GM23338 (cell line): Measurements from ENCODE around the gene KIF18B. TPM values are rescaled to one million over a fixed set of nuclear protein-coding genes. Genes with fewer than 3 reads are reported as not detected.

Experiments
- ATAC-seq: fragments of 200-7000 bp; cut with Tn5 transposase; 3 replicates; pipeline ENCODE4 v1.9.1; 2020
- DNase-seq: peaks from one replicate; pipeline ENCODE4 v3.0.0-alpha.2; 2015; ENCODE audit warnings: low spot score
- H2AFZ ChIP-seq: fragments of 200-600 bp; sonication (generic); 2 replicates; pipeline ENCODE4 v1.8.0; 2016; ENCODE audit warnings: antibody characterized with exemption, mild to moderate bottlenecking, moderate library complexity
- H3F3A ChIP-seq: fragments of 200-600 bp; sonication (generic); replicated peaks from 2 replicates; pipeline ENCODE4 v1.8.0; 2017; ENCODE audit warnings: antibody characterized with exemption, mixed run types, low read depth
- H3K27ac ChIP-seq: fragments of 200-600 bp; sonication (generic); 2 replicates; pipeline ENCODE4 v1.6.1; 2016; ENCODE audit warnings: low read depth
- H3K27me3 ChIP-seq: fragments of 200-600 bp; sonication (generic); 2 replicates; pipeline ENCODE4 v1.8.0; 2016; ENCODE audit warnings: mild to moderate bottlenecking, mixed run types, moderate library complexity; ENCODE audit not compliant: insufficient read depth
- H3K36me3 ChIP-seq: fragments of 200-600 bp; sonication (generic); 2 replicates; pipeline ENCODE4 v1.8.0; 2016; ENCODE audit warnings: mild to moderate bottlenecking; ENCODE audit not compliant: insufficient read depth
- H3K4me1 ChIP-seq: fragments of 200-600 bp; sonication (generic); 2 replicates; pipeline ENCODE4 v1.8.0; 2016; ENCODE audit warnings: mild to moderate bottlenecking, moderate library complexity; ENCODE audit not compliant: insufficient read depth
- H3K4me2 ChIP-seq: fragments of 200-600 bp; sonication (generic); 2 replicates; pipeline ENCODE4 v1.7.1; 2017; ENCODE audit warnings: mixed run types
- H3K4me3 ChIP-seq: fragments of 200-600 bp; sonication (generic); 2 replicates; pipeline ENCODE4 v1.6.1; 2016; ENCODE audit warnings: mixed run types
- H3K79me2 ChIP-seq: fragments of 200-600 bp; sonication (generic); replicated peaks from 2 replicates; pipeline ENCODE4 v1.8.0; 2017; ENCODE audit warnings: mild to moderate bottlenecking; ENCODE audit not compliant: insufficient read depth
- H3K9me2 ChIP-seq: fragments of 200-600 bp; sonication (generic); 2 replicates; pipeline ENCODE4 v1.8.0; 2017; ENCODE audit not compliant: insufficient read depth
- H4K20me1 ChIP-seq: fragments of 200-600 bp; sonication (generic); replicated peaks from 2 replicates; pipeline ENCODE4 v1.8.0; 2017; ENCODE audit warnings: mild to moderate bottlenecking; ENCODE audit not compliant: insufficient read depth
- H3K27ac Mint-ChIP-seq: 2 replicates; pipeline ENCODE4 v1.8.0; 2020; ENCODE audit warnings: inconsistent platforms, mild to moderate bottlenecking, moderate library complexity, mixed read lengths
- H3K27me3 Mint-ChIP-seq: 3 replicates; pipeline ENCODE4 v1.8.0; 2022; ENCODE audit warnings: low read depth, mild to moderate bottlenecking, moderate library complexity, mixed read lengths, inconsistent platforms; ENCODE audit not compliant: insufficient read depth, poor library complexity
- H3K36me3 Mint-ChIP-seq: 3 replicates; pipeline ENCODE4 v1.8.0; 2021; ENCODE audit warnings: low read depth, mild to moderate bottlenecking, inconsistent platforms, moderate library complexity, mixed read lengths
- H3K4me1 Mint-ChIP-seq: 3 replicates; pipeline ENCODE4 v1.8.0; 2020; ENCODE audit warnings: mild to moderate bottlenecking, inconsistent platforms, mixed read lengths
- H3K4me3 Mint-ChIP-seq: 3 replicates; pipeline ENCODE4 v1.8.0; 2021; ENCODE audit warnings: moderate library complexity, mild to moderate bottlenecking, inconsistent platforms, mixed read lengths
- H3K9me3 Mint-ChIP-seq: 3 replicates; pipeline ENCODE4 v1.8.0; 2020; ENCODE audit warnings: moderate library complexity, mild to moderate bottlenecking, inconsistent platforms, mixed read lengths
- CREB1 ChIP-seq: fragments of 250-450 bp; sonication (Bioruptor Pico); IDR thresholded peaks from 2 replicates; pipeline ENCODE4 v1.5.0; 2020; ENCODE audit warnings: low read depth, mild to moderate bottlenecking, moderate library complexity
- CTCF ChIP-seq, 2 experiments: fragments of 200-600 bp in 1 of 2; sonication (generic) in 1 of 2; conservative IDR thresholded peaks; 2 replicates each; pipeline versions ENCODE4 v1.5.1 to v1.6.1; 2016 to 2017; ENCODE audit warnings: antibody characterized with exemption in 2 of 2, low read depth in 2 of 2, mild to moderate bottlenecking in 2 of 2, moderate library complexity in 1 of 2
- ETS1 ChIP-seq: IDR thresholded peaks from 2 replicates; pipeline ENCODE4 v1.6.1; 2016; ENCODE audit warnings: antibody characterized with exemption
- EZH2 ChIP-seq: fragments of 200-600 bp; sonication (generic); IDR thresholded peaks from one replicate; pipeline ENCODE4 v1.8.0; 2017; ENCODE audit warnings: antibody characterized with exemption, mild to moderate bottlenecking, low read depth; ENCODE audit not compliant: unreplicated experiment
- EZH2phosphoT487 ChIP-seq: fragments of 200-600 bp; sonication (generic); IDR thresholded peaks from one replicate; pipeline ENCODE4 v1.8.1; 2018; ENCODE audit warnings: antibody characterized with exemption; ENCODE audit not compliant: unreplicated experiment
- JUNB ChIP-seq: IDR thresholded peaks from one replicate; pipeline ENCODE4 v1.6.1; 2016; ENCODE audit warnings: antibody characterized with exemption; ENCODE audit not compliant: unreplicated experiment
- NANOG ChIP-seq: IDR thresholded peaks from 2 replicates; pipeline ENCODE4 v1.6.1; 2016; ENCODE audit warnings: antibody characterized with exemption, borderline replicate concordance
- REST ChIP-seq: IDR thresholded peaks from one replicate; pipeline ENCODE4 v1.6.1; 2018; ENCODE audit warnings: antibody characterized with exemption; ENCODE audit not compliant: unreplicated experiment
- STAT1 ChIP-seq: IDR thresholded peaks from one replicate; pipeline ENCODE4 v1.6.1; 2016; ENCODE audit warnings: antibody characterized with exemption; ENCODE audit not compliant: unreplicated experiment
- ZNF114 ChIP-seq: fragments of 250-450 bp; sonication (Bioruptor Pico); IDR thresholded peaks from 2 replicates; pipeline ENCODE4 v1.5.0; 2020; ENCODE audit warnings: mild to moderate bottlenecking, moderate library complexity
- ZNF462 ChIP-seq: fragments of 250-450 bp; sonication (Bioruptor Pico); IDR thresholded peaks from 2 replicates; pipeline ENCODE4 v1.5.0; 2020; ENCODE audit warnings: mild to moderate bottlenecking, moderate library complexity
- polyA plus RNA-seq: library from polyadenylated mRNA; unstranded; fragments of >200 nt; fragmentation: Nextera tagmentation; extraction: Ambion mirVana; gene quantifications from 2 replicates; pipeline ENCODE4 v1.2.1, GENCODE V29; 2016
- total RNA-seq: library from RNA; depleted of rRNA; stranded (reverse); fragments of >200 nt; shearing (Covaris generic); gene quantifications from 2 replicates; pipeline ENCODE4 v1.2.3, GENCODE V29; 2014

Gene KIF18B
- total and polyA plus RNA-seq, 2 experiments from 2014 or later, result 14.1 to 28.4 TPM

GRCh38 chr17:44881145-44881544 lies 66.4 kb downstream of the KIF18B start:
- TF ChIP-seq REST (no peak), STAT1 (no peak), NANOG (no peak), ZNF114 (CRISPR knock-in tag) (no peak), CREB1 (CRISPR knock-in tag) (no peak), ETS1 (no peak), EZH2 (no peak), EZH2phosphoT487 (no peak), CTCF (conservative IDR thresholded peaks at IDR 0.05; ENCODE audit: low read depth in 2 of 2) (no peak), JUNB (no peak)
- Mint-ChIP-seq H3K4me1 (no peaks in the 10 kb centered on the region), H3K27me3 (peaks cover 3% of the 10 kb centered on the region), H3K9me3 (no peaks in the 10 kb centered on the region), H3K4me3 (no peak overlapping the region), H3K36me3 (peaks cover 83% of the 10 kb centered on the region), H3K27ac (no peak overlapping the region)
- Histone ChIP-seq H3K27me3 (no peaks in the 10 kb centered on the region), H3K79me2 (no peaks in the 10 kb centered on the region; the same call in 1 of the 2 replicates), H3K36me3 (peaks cover 72% of the 10 kb centered on the region), H3K9me2 (no peaks in the 10 kb centered on the region), H3K4me1 (no peaks in the 10 kb centered on the region), H4K20me1 (peaks cover 17% of the 10 kb centered on the region), H3K27ac (no peak overlapping the region), H3K4me2 (no peak overlapping the region), H3K4me3 (no peak overlapping the region), H2AFZ (no peak overlapping the region), H3F3A (peaks cover 20% of the 10 kb centered on the region; the same call in 1 of the 2 replicates)
- no peak for ATAC-seq
- no peak for DNase-seq

- Histone ChIP-seq H3K27me3 (no peaks in the 10 kb centered on the region), H3K4me3 (no peak overlapping the region), H3K27ac (no peak overlapping the region), H3K36me3 (peaks cover 78% of the 10 kb centered on the region), H2AFZ (no peak overlapping the region), H3K4me1 (no peaks in the 10 kb centered on the region), H4K20me1 (peaks cover 15% of the 10 kb centered on the region), H3F3A (peaks cover 20% of the 10 kb centered on the region; the same call in 1 of the 2 replicates), H3K9me2 (no peaks in the 10 kb centered on the region), H3K79me2 (no peaks in the 10 kb centered on the region; the same call in 1 of the 2 replicates), H3K4me2 (no peak overlapping the region)
- no peak for ATAC-seq
- no peak overlapping the region for H3K27ac Mint-ChIP-seq
- no peaks in the 10 kb centered on the region for H3K4me1 Mint-ChIP-seq
- no peaks in the 10 kb centered on the region for H3K9me3 Mint-ChIP-seq
- H3K27me3 Mint-ChIP-seq, result peaks cover 3% of the 10 kb centered on the region
- peaks cover 85% of the 10 kb centered on the region for H3K36me3 Mint-ChIP-seq
- no peak overlapping the region for H3K4me3 Mint-ChIP-seq
- DNase-seq, result no peak
- no peak for TF ChIP-seq ZNF462 (CRISPR knock-in tag)
These were observed 67.5 kb downstream of the KIF18B start for GRCh38 chr17:44880062-44880461.
